NCI-H128 (cell line): Measurements from ENCODE around the gene RET.
A peak's percentile ranks its signal among the peaks of the same experiment; 100 is the strongest.
"Not testable (repeated sequence)": the region's sequence is repeated elsewhere in the genome, so short reads cannot be mapped to it uniquely, and the experiment has no call there.

Source experiments
- DNase-seq: peaks from one replicate; lab custom pipeline; 2025; ENCODE audit not compliant: unreplicated experiment; lab: John Stamatoyannopoulos, UW

Gene RET

DNA sequence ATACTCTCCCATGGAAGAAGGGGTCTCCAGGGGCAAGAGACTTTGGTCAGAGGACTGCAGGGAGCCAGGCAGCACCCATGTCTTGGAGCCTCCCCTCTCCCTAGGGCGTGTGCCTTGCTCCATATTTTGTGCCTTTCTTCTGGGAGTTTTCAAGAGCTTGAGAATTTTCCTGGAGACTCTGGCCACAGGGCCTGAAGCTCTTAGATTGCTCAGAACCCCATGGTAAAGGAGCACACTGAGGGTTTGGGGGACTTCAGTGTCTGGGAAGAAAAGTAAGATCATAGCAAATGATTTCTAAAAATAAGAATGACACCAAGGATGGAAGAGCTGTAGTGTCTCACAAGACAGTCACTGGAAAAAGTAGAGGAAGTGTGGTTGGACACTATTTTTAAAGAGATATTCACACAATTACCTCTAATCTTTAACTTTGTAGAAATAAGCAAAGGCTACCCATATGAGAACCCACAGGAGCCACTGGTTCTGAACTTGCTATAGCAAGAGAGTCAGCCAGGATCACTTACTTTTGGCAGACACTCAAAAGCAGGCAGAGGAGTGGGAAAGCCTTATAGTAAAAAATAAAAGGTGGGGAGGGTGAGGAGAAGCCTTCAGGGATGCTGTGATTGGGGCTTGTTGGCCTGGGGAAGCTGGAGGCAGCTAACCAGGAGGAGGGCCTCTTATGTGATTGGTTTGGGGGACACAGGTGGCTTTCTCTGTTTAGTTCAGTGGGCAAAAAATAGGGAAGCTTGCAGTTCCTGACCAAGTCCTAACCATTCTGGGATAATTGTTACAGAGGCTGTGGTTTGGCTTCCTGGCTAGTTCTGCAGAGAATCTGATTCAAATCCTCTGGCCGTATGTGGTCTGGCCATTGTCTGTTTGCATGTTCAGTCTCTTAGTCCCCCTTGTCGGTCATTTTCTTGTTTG is 56.3 kb downstream of the RET start:
- no peak for DNase-seq

DNA sequence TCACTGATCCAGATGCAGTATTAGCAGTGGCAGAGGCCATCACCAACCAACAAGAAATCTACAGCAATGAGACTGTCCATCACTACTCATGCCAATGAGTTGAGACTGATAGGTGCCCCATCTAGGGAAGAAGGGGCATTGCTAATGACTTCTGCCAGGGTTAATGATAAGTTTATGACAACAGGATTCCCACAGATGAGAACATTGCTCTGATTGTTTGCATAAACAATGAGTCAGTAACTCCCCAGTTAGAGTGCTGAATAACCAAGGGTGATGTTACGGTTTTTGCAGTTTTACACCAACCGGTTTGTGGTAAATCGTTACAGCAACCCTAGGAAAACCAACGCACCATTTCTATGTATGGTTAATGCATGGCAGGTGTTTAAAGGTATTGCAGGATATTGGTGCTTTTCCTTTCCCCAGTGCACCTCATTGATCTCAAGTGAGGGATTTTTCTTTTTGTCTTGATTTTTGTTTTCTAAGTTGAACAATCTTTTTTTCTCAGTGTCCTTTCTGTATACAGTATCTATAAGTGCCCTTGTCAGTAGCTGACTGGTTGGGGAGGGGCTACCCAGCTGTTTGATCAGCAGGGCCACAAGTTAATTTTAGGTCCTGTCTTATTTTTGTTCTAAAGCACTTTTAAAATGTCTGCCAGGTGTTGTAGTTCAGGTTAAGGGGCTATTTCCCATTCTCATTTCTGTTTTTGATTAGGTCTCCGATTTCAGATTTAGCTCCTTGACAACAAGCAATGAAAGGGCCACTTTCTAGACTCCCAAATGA is 57.4 kb downstream of the RET start:
- no peak for DNase-seq

DNA sequence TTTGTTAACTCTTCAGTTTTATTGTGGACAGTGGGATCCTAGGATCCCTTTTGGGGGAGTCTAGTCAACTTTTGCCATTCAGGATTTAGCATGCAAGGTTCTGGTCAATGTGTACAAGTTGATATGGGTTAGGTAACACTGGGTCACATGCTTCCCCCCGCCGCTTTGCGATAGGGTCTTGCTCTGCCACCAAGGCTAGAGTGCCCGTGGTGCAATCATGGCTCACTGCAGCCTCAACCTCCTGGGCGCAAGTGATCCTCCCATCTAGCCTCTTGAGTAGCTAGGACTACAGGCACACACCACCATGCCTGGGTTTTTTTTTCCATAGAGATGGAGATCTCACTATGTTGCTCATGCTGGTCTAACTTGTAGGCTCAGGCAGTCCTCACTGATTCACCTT is 58.2 kb downstream of the RET start:
- DNase-seq: no peak

DNA sequence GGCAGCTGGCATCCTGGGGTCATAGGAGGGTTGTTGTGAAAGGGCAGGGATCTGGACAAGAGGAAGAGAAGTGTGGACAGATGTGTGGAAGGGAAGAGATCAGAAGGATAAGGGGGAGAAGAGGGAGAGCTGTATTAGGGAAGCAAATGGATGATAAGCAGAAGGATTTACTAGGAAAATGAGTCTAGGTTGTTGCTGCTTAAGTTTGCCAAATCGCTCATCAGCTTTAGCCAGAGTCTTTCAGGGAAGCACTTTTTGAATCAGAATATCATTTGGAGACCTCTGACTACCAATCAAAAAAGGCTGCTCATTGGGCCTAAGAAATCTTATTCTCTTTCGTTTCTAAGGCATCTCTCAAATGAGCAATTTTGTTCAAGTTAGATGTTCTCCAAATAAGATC is 58.8 kb downstream of the RET start:
- DNase-seq: no peak

DNA sequence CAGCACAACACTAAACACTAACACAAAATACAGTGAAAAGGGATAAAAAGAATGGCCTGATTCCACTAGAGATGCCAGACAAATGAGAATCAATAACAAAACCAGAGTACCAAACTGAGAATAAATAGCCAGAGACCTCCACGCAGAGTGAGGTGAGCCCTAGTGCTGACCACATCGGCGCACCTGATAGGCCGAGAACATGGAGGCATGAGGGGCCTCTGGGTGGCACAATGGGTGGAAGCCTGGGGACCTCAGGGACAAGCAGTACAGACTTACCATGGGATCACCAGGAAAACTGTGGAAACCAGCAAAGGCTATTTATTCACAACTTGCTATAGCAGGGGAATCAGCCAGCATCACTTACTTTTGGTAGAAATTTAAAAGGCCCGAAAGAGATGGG is 59.6 kb downstream of the RET start:
- no peak for DNase-seq

DNA sequence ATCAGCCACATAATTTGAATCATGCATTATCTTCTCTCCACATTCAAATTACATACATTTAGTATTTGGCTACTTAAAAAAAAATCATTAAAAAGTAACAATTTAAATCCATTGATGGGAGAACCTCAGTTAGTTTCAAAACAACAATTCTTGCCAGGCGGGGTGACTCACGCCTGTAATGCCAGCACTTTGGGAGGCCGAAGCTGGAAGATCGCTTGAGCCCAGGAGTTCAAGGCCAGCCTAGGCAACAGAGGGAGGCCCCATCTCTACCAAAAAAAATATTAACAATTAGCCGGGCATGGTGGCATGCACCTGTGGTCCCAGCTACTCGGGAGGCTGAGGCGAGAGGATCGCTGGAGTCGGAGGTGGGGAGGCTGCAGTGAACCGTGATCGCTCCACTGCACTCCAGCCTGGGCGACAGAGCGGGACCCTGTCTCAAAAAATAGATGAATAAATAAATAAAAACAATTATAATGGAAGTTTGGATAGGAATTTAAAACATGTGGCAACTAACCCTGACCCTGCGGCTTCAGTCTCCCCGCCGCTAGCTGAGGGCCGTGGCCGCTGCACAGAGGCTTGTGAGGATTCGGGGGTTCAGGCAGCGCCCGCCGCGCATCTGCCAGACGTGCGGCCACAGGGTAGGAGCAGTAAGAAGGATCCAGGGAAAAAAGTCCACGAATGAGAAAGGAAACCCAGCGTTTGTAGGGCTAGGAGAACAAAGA is 60.3 kb downstream of the RET start:
- DNase-seq: no peak

DNA sequence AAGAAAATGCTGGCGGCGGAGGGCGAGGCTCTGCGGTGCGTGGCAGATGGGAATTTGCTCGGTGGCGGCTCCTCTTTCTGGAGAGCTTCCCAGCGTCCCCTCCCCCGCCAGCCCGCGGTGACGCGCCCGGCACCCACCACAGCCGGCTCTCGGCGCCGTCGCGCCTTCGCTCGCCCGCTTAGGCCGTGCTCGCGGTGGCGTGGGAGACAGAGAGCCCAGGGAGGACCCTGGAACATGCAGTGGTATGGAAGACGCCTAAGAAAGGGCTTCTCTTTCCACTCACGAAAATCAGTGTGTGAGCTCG is 60.8 kb downstream of the RET start:
- peak; percentile 9 for DNase-seq

DNA sequence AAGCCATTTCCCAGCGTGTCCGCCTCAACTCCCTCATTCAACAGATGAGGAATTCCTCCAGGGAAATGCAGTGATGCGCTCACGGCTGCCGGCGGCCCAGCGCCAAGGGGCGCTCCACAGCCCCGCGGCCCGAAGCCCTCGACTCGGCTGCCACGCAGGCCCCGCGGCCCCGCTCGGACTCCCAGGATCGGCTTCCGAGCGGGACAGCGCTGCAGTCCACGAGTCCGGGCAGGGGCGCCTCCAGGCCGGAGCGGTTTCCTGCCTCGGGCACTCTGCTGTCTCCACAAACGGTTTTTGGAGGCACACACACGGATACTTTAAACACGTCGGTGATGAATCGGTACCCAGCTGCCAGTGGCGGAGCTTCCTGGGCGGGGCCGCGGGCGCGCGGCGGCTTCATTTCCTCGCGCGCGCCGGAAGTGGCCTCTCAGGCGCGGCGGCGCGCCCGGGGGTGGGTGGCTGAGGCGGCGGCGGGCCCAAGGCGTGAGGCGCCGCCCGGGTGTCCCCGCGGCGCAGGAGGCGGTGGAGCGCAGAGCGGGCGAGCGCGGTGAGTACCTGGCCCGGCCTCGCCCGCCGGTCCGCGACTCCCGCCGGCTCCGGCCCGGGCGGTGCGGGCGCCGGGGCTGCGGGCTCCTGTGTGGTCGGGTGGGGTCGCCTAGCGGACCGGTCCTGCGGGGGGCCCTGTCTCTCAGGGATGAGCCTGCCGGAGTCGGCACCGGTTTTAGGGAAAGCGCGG is 61.3 kb downstream of the RET start, which contains the start of gene CSGALNACT2:
TSS of gene CSGALNACT2 (plus strand) at position 425 of the 736 bp plus-strand sequence. CDS start 16,705 bp downstream, outside the sequence.
- DNase-seq: peak; percentile 17

DNA sequence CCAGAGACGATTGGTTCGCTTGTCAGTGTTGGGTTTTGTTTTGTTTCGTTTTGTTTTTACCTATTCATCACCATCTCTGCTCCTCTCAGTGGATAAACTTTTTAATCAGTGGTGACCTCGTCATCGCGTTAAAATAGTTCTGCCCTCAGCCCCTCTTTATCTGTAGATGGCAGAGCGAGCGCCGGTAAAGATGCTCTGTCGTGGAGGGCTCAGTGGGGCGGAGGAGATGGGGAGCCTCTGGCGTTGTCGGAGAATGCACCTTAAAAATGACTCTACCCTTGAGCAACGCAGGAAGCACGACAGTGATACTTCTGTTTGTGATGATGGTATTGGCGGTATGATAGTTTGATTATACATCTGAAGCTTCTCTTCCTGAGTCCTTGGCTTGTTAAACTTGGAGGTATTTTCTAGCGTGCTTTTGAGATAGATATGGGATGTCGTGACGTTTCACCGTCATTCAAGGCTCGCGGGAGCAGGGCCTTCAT is 61.9 kb downstream of the RET start:
- DNase-seq: no peak

DNA sequence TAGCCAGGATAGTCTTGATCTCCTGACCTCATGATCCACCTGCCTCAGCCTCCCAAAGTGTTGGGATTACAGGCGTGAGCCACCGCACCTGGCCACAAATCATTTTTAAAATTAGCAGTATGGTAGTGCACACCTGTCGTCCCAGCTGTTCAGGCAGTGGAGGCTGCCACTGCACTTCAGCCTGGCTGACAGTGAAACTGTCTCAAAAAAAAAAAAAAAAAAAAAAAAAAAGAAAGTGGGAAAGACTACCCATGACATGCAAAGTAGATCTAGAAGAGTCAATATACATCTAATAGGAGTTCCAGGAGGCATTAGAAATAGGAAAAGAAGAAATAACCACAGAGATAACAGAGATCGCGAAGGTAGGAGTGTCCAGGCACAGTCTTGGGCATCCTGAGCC is 64.6 kb downstream of the RET start:
- DNase-seq: no peak

DNA sequence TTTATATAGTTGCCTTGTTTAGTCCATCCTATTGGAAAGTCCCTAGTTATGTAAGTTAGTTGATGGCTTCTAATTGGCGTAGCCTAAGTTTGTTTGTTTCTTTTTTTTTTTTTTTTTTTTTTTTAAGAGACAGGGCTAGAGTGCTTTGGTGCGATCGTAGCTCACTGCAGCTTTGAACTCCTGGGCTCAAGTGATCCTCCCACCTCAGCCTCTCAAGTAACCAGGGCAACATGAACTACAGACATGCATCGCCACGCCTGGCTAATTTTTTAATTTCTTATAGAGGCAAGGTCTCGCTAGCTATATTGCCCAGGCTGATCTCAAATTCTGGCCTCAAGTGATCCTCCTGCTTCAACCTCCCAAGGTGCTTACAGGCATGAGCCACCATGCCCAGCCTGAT is 68.4 kb downstream of the RET start:
- DNase-seq: no peak

DNA sequence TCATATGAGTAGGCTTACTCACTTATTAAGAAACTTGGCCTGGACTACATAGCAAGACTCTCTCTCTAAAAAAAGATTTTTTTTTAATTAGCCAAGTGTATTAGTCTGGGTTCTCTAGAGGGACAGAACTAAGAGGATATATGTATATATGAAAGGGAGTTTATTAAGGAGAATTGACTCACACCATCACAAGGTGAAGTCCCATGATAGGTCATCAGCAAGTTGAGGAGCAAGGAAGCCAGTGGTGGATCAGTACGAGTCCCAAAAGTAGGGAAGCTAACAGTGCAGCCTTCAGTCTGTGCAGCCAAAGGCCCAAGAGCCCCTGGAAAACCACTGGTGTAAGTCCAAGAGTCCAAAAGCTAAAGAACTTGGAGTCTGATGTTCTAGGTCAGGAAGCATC is 69.1 kb downstream of the RET start:
- not testable (repeated sequence) for DNase-seq

DNA sequence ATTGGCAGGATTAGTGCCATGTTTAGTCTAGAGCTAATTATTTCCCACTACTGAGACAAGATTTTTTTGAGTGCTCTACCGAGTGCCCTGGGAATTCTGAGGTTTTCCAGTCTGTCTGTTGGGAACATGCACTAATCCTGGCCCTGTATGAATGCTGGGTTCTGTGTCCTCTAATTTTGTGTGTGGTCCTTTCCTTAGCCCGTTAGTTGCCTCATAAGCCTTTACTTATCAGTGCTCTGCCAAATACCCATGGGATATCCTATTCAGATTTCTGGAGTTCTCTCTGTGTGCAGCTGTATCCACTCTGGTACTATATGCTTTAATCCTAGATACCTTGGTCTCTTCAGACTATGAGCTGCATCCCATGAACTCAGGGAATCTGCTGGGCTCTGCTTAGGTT is 74.5 kb downstream of the RET start:
- no peak for DNase-seq

DNA sequence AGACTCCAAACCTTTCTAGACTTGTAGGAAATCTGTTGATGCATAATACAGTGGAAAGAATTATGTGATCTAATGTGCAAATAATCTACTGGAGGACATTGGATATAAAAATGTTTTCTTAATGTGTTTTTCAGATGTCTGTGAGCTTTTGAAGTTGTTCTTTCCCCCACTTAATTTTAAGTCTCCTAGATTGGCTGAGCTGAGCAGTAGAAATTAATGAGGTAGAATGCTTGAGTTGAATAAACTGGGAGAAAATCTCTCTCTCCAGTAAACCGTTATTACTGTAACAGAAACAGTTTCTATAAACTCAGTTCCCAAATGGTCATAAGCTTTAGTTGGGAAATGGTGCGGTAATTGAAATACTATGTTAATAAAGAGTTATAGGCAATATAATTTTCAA is 77.0 kb downstream of the RET start:
- DNase-seq: no peak

DNA sequence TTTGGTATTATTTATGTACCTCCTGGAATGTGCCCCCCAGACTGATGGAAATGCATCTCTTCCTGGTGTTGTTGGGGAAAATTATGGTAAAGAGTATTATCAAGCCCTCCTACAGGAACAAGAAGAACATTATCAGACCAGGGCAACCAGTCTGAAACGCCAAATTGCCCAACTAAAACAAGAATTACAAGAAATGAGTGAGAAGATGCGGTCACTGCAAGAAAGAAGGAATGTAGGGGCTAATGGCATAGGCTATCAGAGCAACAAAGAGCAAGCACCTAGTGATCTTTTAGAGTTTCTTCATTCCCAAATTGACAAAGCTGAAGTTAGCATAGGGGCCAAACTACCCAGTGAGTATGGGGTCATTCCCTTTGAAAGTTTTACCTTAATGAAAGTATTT is 78.4 kb downstream of the RET start:
- no peak for DNase-seq

DNA sequence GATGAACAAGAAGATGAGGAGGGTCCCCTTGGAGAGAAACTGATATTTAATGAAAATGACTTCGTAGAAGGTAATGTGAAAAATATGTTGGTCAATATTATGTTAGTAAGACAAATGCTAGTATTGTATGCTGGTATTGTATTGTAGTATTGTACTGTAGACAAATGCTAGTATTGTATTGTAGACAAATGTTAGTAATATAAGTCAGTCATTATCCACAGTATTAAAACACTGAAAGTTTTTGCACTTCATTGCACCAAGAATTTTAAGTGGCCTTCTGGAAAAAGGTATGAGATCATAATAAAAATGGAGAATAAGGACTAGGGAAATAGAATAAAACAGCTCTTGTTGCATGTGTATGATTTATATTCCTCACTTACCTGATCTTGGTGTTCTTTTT is 78.9 kb downstream of the RET start:
- no peak for DNase-seq

DNA sequence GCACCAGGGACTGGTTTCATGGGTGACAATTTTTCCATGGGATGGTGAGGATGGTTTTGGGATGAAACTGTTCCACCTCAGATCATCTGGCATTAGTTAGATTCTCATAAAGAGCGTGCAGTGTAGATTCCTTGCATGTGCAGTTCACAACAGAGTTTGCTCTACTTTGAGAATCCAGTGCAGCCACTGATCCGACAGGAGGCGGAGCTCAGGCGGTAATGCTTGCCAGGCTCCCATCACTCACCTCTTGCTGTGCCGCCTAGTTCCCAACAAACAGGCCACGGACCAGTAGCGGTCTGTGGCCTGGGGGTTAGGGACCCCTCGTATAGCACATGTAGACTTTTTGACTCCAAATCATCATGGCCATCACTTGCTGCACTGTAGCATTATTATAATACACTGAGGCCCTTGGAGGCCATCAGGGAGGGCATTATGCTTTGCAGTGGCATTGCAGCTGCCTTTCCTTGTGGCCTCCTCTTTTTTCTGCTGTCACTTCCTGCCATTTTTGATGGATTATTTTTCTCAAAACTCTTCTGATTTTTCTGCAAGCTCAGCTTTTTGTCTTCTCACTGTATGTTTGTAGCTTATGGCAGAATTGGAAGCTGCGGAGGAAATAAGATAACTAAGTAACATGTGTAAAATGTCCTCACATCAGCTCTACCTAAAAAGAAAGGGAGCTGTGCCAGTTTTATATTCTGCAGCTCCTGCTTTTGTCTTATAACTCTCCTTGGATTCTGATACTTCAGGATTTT is 79.9 kb downstream of the RET start:
- DNase-seq: no peak

DNA sequence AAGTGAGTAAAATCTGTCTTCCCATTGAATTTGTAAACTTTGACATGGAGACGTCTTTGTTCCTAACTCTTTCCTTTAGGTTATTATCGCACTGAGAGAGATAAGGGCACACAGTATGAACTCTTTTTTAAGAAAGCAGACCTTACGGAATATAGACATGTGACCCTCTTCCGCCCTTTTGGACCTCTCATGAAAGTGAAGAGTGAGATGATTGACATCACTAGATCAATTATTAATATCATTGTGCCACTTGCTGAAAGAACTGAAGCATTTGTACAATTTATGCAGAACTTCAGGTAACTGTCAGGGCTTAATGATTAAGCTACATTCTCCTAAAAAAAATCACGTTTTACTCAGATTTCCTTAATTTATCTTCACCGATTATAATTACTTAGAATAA is 81.8 kb downstream of the RET start:
- DNase-seq: no peak

DNA sequence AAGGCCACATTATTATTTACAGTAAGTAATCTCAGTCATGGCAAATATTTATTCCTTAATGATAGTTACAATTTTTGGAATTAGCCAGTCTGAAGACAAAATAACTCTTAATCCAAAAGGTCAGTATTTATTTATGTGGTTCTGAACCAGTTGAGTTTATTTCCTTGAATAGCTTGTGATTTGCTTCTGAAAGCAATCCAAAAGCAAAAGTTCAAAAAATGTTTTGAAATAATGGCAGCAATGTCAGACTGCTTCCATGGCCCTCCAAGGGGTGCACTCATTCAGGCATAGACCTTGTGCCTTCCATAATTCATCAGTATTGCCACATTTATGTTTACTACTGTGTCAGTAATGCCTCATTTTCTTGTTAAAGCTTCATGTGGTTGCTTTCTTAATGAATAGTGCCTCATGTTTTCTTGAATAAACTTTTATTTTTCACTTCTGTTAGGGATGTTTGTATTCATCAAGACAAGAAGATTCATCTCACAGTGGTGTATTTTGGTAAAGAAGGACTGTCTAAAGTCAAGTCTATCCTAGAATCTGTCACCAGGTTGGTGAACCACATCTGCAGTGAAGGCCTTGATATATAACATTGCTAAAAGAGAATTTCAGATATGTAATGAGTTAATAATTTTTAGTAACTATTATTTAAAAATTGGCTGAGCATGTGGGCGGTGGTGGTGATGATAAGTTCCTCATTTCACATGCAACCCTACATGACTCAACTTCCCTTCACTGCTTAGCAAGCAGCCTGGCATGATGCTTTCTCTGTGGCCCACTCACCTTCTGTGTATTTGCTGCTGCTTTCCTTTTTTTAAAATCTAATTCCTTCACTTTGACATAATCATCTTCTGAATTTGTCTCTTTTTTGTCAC is 83.4 kb downstream of the RET start:
- DNase-seq: no peak
